Subcutaneous adipose tissue (tissue), 4 donors: ENCODE measurements around the gene CAPN7. TPM values are rescaled to one million over a fixed set of nuclear protein-coding genes. Genes with fewer than 3 reads are reported as not detected.

Experiments
- CTCF ChIP-seq: fragments of 450-650 bp; IDR thresholded peaks from one replicate; pipeline ENCODE4 v1.5.1; 2016; ENCODE audit warnings: low read depth, mild to moderate bottlenecking, control low read depth, antibody characterized with exemption, moderate library complexity
- total RNA-seq, 4 donors: library from RNA; depleted of rRNA; stranded (reverse); fragments of >200 nt; gene quantifications; one replicate each; pipeline ENCODE4 v1.1.0, GENCODE V29; 2016

Gene CAPN7
- total RNA-seq, 4 donors from 2014 or later = 69.1 to 79.5 (median 77.4) TPM

DNA sequence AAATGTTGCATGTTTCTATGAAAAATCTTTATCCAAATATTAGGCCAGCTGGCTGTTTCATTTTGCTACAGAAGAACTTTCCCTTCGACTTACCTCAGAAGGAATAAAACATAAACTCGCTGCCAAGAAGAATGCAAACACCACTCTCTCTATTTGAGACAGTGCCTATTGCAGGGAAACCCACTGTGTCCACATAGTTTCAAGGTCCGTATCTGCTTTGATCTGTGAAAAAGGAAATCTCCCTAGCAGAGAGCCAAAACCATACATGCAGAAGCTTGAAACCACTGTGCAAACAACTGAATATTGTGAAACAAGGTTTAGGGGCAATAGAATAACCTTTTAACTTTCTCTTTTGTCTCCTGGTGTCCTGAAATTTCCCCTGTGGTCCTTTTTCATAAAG lies 35.0 kb upstream of the CAPN7 start:
- TF ChIP-seq CTCF = no peak

DNA sequence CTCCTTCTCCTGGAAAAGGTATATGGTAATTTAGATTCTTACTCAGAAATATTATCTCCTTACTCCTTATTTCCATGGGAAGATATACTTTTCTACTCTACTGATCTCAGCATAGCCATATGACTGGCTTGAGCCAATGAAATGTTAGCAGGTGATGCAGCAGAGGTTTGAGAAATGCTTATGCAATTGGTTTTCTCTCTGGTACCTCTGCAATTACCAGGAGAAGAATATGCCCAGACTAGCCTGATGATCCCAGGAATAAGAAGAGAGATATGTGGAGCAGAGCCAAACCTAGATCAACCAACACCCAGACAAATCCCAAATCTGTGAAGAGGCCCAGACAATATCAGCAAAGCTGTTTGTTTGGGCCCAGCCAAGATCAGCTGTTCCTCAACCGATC lies 33.2 kb upstream of the CAPN7 start:
- no peak for TF ChIP-seq CTCF

DNA sequence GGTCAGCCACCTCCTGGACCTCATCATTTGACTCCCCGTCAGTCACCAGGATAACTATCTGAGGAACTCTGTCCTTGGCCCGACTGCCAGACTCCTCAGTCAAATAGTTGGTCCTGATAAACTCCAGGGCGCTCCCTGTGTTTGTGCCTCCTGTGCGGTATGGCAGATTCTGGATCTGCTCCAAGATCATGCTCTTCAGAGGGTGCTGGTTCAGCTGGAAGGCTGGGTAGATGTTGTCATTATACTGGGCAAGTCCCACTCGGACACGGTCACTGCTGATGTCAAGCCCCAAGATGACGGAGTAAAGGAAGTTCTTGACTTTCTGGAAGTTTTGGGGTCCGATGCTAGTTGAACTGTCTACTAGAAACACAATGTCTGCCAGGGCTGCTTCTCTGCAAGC lies 31.1 kb upstream of the CAPN7 start:
- no peak for TF ChIP-seq CTCF

- TF ChIP-seq CTCF = no peak
Measured at GRCh38 chr3:15175605-15176004, 30.4 kb upstream of the CAPN7 start.

GRCh38 chr3:15180042-15180611 lies 25.9 kb upstream of the CAPN7 start:
- TF ChIP-seq CTCF = no peak

- no peak for TF ChIP-seq CTCF
Measured at GRCh38 chr3:15181511-15181910, 24.5 kb upstream of the CAPN7 start.

DNA sequence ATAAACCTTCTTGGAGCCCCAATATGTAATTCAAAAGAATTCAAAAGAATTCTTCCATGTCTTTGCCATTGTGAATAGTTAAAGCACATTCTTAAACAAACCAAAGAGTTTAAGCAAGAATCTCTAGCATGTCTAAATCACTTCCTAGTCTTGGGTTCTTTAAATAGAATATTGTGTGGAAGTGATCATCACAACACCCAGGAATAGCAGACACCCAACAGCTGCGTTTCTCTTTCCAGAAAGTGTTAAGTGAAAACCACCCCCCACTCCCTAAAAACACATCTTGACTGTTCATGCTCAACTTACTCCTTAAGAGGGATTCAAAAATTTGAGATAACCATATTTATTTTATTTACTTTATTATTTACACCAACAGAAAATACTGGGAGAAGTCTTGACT lies 24.1 kb upstream of the CAPN7 start:
- TF ChIP-seq CTCF = no peak
